H9 (cell line): Measurements from ENCODE around the gene FTO. TPM values are rescaled to one million over a fixed set of nuclear protein-coding genes. Genes with fewer than 3 reads are reported as not detected.

Experiments used
- DNase-seq: peaks from one replicate; pipeline ENCODE4 v3.0.0-alpha.2; 2017
- H2AFZ ChIP-seq: one replicate; pipeline ENCODE4 v1.6.1; 2013; ENCODE audit warnings: mild to moderate bottlenecking, low read length, control low read depth, moderate library complexity
- H2AK5ac ChIP-seq: 2 replicates; pipeline ENCODE4 v1.6.1; 2013; ENCODE audit warnings: low read length, control low read depth, mixed read lengths; ENCODE audit not compliant: insufficient read length
- H2BK120ac ChIP-seq: one replicate; pipeline ENCODE4 v1.6.1; 2013; ENCODE audit warnings: low read depth, mild to moderate bottlenecking, low read length, control low read depth, inconsistent platforms; ENCODE audit not compliant: poor library complexity, severe bottlenecking
- H2BK12ac ChIP-seq: 2 replicates; pipeline ENCODE4 v1.6.1; 2013; ENCODE audit warnings: low read length, control low read depth, mixed read lengths, low read depth; ENCODE audit not compliant: insufficient read length
- H2BK15ac ChIP-seq: 2 replicates; pipeline ENCODE4 v1.6.1; 2013; ENCODE audit warnings: low read depth, low read length, control low read depth
- H2BK20ac ChIP-seq: one replicate; pipeline ENCODE4 v1.6.1; 2013; ENCODE audit warnings: low read depth, mild to moderate bottlenecking, low read length, control low read depth, inconsistent platforms; ENCODE audit not compliant: poor library complexity, severe bottlenecking
- H2BK5ac ChIP-seq: 2 replicates; pipeline ENCODE4 v1.6.1; 2013; ENCODE audit warnings: low read length, control low read depth, mixed read lengths; ENCODE audit not compliant: insufficient read length
- H3K14ac ChIP-seq: 2 replicates; pipeline ENCODE4 v1.6.1; 2013; ENCODE audit warnings: low read length, control low read depth; ENCODE audit not compliant: insufficient read depth
- H3K18ac ChIP-seq: 2 replicates; pipeline ENCODE4 v1.6.1; 2013; ENCODE audit warnings: low read depth, mild to moderate bottlenecking, mixed read lengths, low read length, control low read depth; ENCODE audit not compliant: insufficient read length
- H3K23ac ChIP-seq: 2 replicates; pipeline ENCODE4 v1.6.1; 2013; ENCODE audit warnings: low read length, control low read depth, mixed read lengths, low read depth; ENCODE audit not compliant: insufficient read length
- H3K23me2 ChIP-seq: 2 replicates; pipeline ENCODE4 v1.6.1; 2013; ENCODE audit warnings: low read depth, mild to moderate bottlenecking, mixed read lengths, low read length, control low read depth; ENCODE audit not compliant: insufficient read length, poor library complexity, severe bottlenecking
- H3K27ac ChIP-seq: 2 replicates; pipeline ENCODE4 v1.5.1; 2013; ENCODE audit warnings: low read length, control low read depth, mixed read lengths, low read depth; ENCODE audit not compliant: insufficient read length
- H3K27me3 ChIP-seq: 2 replicates; pipeline ENCODE4 v1.6.1; 2013; ENCODE audit warnings: low read length, control low read depth, inconsistent platforms; ENCODE audit not compliant: insufficient read depth
- H3K4ac ChIP-seq: 2 replicates; pipeline ENCODE4 v1.6.1; 2013; ENCODE audit warnings: low read depth, mild to moderate bottlenecking, control low read depth, inconsistent platforms, low read length, moderate library complexity
- H3K4me1 ChIP-seq: 2 replicates; pipeline ENCODE4 v1.6.1; 2013; ENCODE audit warnings: low read length, control low read depth, inconsistent platforms; ENCODE audit not compliant: insufficient read depth
- H3K4me2 ChIP-seq: 2 replicates; pipeline ENCODE4 v1.6.1; 2013; ENCODE audit warnings: low read length, control low read depth, mixed read lengths; ENCODE audit not compliant: insufficient read length, insufficient read depth
- H3K56ac ChIP-seq: 2 replicates; pipeline ENCODE4 v1.6.1; 2013; ENCODE audit warnings: low read depth, mild to moderate bottlenecking, mixed read lengths, low read length, control low read depth; ENCODE audit not compliant: insufficient read length
- H3K79me1 ChIP-seq: 2 replicates; pipeline ENCODE4 v1.6.1; 2013; ENCODE audit warnings: low read depth, mild to moderate bottlenecking, moderate library complexity, low read length, control low read depth, inconsistent platforms; ENCODE audit not compliant: insufficient read depth, poor library complexity, severe bottlenecking
- H3K79me2 ChIP-seq: 2 replicates; pipeline ENCODE4 v1.6.1; 2013; ENCODE audit warnings: low read length, control low read depth, inconsistent platforms; ENCODE audit not compliant: insufficient read depth
- H3K9ac ChIP-seq: 2 replicates; pipeline ENCODE4 v1.6.1; 2013; ENCODE audit warnings: low read length, control low read depth, mixed read lengths; ENCODE audit not compliant: insufficient read length; ENCODE audit errors: extremely low read depth
- H3K9me3 ChIP-seq: one replicate; pipeline ENCODE4 v1.6.1; 2013; ENCODE audit warnings: low read depth, low read length, inconsistent platforms; ENCODE audit not compliant: control insufficient read depth
- H3T11ph ChIP-seq: one replicate; pipeline ENCODE4 v1.6.1; 2013; ENCODE audit warnings: mild to moderate bottlenecking, low read length, control low read depth, inconsistent platforms
- H4K20me1 ChIP-seq: one replicate; pipeline ENCODE4 v1.6.1; 2013; ENCODE audit not compliant: control insufficient read depth, insufficient read length, insufficient read depth
- H4K5ac ChIP-seq: 2 replicates; pipeline ENCODE4 v1.6.1; 2013; ENCODE audit warnings: low read depth, mild to moderate bottlenecking, mixed read lengths, low read length, control low read depth; ENCODE audit not compliant: insufficient read length
- H4K8ac ChIP-seq: replicated peaks from 2 replicates; pipeline ENCODE4 v1.6.1; 2013; ENCODE audit warnings: low read length, control low read depth, mixed read lengths, low read depth; ENCODE audit not compliant: insufficient read length
- H4K91ac ChIP-seq: 2 replicates; pipeline ENCODE4 v1.6.1; 2013; ENCODE audit warnings: low read depth, mild to moderate bottlenecking, moderate library complexity, mixed read lengths, low read length, control low read depth; ENCODE audit not compliant: insufficient read length
- H3K27ac Mint-ChIP-seq, 3 experiments: 2 replicates in 2 of 3; 3 replicates in 1 of 3; pipeline ENCODE4 v1.8.0; 2020 to 2021; ENCODE audit warnings: mixed read lengths in 3 of 3, mild to moderate bottlenecking in 1 of 3, moderate library complexity in 1 of 3
- H3K27me3 Mint-ChIP-seq: 2 replicates; pipeline ENCODE4 v1.8.0; 2021; ENCODE audit warnings: low read depth, mild to moderate bottlenecking, moderate library complexity, mixed read lengths
- H3K36me3 Mint-ChIP-seq, 3 experiments: 2 replicates in 2 of 3; 3 replicates in 1 of 3; pipeline ENCODE4 v1.8.0; 2020 to 2021; ENCODE audit warnings: low read depth in 3 of 3, mixed read lengths in 3 of 3; ENCODE audit not compliant: insufficient read depth in 1 of 3
- H3K4me1 Mint-ChIP-seq, 2 experiments: 2 replicates each; pipeline ENCODE4 v1.8.0; 2020; ENCODE audit warnings: mixed read lengths in 2 of 2
- H3K4me3 Mint-ChIP-seq, 2 experiments: 2 replicates in 1 of 2; 3 replicates in 1 of 2; pipeline ENCODE4 v1.8.0; 2020 to 2021; ENCODE audit warnings: mild to moderate bottlenecking in 2 of 2, mixed read lengths in 2 of 2, moderate library complexity in 1 of 2
- H3K9me3 Mint-ChIP-seq, 2 experiments: 2 replicates in 1 of 2; 3 replicates in 1 of 2; pipeline ENCODE4 v1.8.0; 2020; ENCODE audit warnings: mild to moderate bottlenecking in 2 of 2, mixed read lengths in 2 of 2, moderate library complexity in 1 of 2
- WGBS: extraction: QIAGEN DNeasy Blood & Tissue Kit; methylation state at CpG from one replicate; pipeline ENCODE4 v1.1.7; 2013; ENCODE audit warnings: missing lambda C conversion rate, low lambda C conversion rate, mixed read lengths; ENCODE audit not compliant: insufficient read length; ENCODE audit errors: extremely low coverage; 5-methylcytosine and 5-hydroxymethylcytosine counted together
- total RNA-seq: library from RNA; stranded (reverse); gene quantifications from 2 replicates; pipeline ENCODE4 v1.2.1, GENCODE V29; 2021
- TF ChIP-seq, protein P1 (sequence below): fragments of 200-600 bp; sonication (generic); conservative IDR thresholded peaks from 3 replicates; pipeline ENCODE4 v1.8.0; 2021; ENCODE audit warnings: antibody characterized with exemption, mild to moderate bottlenecking

Gene FTO
- total RNA-seq, 1 experiment from 2014 or later: 67.9 TPM

DNA sequence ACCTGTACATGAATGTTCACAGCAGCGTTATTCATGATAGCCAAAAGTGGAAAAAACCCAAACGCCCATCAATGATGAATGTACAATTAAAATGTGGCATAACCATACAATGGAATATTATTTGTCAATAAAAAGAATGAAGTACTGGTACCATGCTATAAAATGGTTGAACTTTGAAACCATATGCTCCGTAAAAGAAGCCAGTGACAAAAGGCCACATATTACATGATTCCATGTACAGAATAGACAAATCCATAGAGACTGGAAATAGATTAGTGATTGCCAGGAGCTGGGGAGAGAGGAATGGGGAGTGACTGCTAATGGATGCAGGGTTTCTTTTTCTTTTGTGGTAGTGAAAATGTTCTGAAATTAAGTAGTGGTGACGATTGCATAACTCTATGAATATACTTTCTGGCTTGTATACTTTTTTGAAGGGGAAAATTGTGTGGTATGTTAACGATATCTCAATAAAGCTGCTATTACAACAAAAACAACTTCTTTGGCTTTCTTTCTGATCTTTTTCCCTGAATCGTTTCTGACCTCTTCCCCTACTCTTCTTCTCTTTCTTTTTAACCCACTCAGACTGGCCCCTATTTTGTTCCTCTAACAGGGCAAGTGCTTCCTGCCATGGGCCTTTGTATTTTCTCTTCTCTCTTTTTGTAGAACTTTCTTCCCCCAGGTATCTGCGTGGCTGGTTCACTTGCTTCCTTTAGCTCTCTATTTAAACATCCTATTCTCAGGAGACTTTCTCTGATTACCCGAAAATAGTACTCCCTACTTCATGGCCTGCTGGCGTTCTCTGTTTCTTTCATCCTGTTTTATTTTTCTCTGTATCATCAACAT lies 67.9 kb downstream of the FTO start:
- no peak overlapping the region for H3K18ac ChIP-seq
- no peak overlapping the region for H2BK15ac ChIP-seq
- H3K9ac ChIP-seq: no peak overlapping the region
- no peaks in the 10 kb centered on the region; the same call in 1 of the 2 replicates for H3K4me1 ChIP-seq
- no peaks in the 10 kb centered on the region for H3K23me2 ChIP-seq
- no peak for DNase-seq
- H4K8ac ChIP-seq: no peak overlapping the region
- no peak overlapping the region for H3K27ac ChIP-seq
- H3K27me3 Mint-ChIP-seq: no peaks in the 10 kb centered on the region
- no peaks in the 10 kb centered on the region for H3K36me3 Mint-ChIP-seq
- peaks cover 10 to 19% of the 10 kb centered on the region in 2 experiments for H3K4me1 Mint-ChIP-seq
- H2AFZ ChIP-seq: no peak overlapping the region
- WGBS: no CpG with 5 or more reads among the region's 9 CpGs
- H4K91ac ChIP-seq: no peak overlapping the region
- no peak overlapping the region for H4K5ac ChIP-seq
- no peak overlapping the region for H3K56ac ChIP-seq
- TF ChIP-seq, protein P1, sequence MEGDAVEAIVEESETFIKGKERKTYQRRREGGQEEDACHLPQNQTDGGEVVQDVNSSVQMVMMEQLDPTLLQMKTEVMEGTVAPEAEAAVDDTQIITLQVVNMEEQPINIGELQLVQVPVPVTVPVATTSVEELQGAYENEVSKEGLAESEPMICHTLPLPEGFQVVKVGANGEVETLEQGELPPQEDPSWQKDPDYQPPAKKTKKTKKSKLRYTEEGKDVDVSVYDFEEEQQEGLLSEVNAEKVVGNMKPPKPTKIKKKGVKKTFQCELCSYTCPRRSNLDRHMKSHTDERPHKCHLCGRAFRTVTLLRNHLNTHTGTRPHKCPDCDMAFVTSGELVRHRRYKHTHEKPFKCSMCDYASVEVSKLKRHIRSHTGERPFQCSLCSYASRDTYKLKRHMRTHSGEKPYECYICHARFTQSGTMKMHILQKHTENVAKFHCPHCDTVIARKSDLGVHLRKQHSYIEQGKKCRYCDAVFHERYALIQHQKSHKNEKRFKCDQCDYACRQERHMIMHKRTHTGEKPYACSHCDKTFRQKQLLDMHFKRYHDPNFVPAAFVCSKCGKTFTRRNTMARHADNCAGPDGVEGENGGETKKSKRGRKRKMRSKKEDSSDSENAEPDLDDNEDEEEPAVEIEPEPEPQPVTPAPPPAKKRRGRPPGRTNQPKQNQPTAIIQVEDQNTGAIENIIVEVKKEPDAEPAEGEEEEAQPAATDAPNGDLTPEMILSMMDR: no peak
- no peak overlapping the region for H3K27ac Mint-ChIP-seq
- no peaks in the 10 kb centered on the region for H3K79me1 ChIP-seq
- H3K79me2 ChIP-seq: no peaks in the 10 kb centered on the region
- no peak overlapping the region for H2BK20ac ChIP-seq
- H3K9me3 Mint-ChIP-seq: no peaks in the 10 kb centered on the region
- H3K14ac ChIP-seq: no peak overlapping the region
- no peaks in the 10 kb centered on the region for H3K9me3 ChIP-seq
- H3K4ac ChIP-seq: no peak overlapping the region
- H2AK5ac ChIP-seq: no peak overlapping the region
- H3T11ph ChIP-seq: no peak overlapping the region
- no peak overlapping the region for H2BK120ac ChIP-seq
- no peak overlapping the region for H2BK5ac ChIP-seq
- no peaks in the 10 kb centered on the region for H4K20me1 ChIP-seq
- H3K27me3 ChIP-seq: no peaks in the 10 kb centered on the region
- no peak overlapping the region for H3K4me2 ChIP-seq
- no peak overlapping the region for H3K23ac ChIP-seq
- H2BK12ac ChIP-seq: no peak overlapping the region
- H3K4me3 Mint-ChIP-seq: no peak overlapping the region
